ENCODE measurements around the gene ULBP2.
A peak's percentile ranks its signal among the peaks of the same experiment; 100 is the strongest.
"Not testable (repeated sequence)": the region's sequence is repeated elsewhere in the genome, so short reads cannot be mapped to it uniquely, and the experiment has no call there.

ULBP2 gene

GRCh38 chr6:149951626-149952025 is 9.8 kb downstream of the ULBP2 start:
- DNase-seq = no peak

DNA sequence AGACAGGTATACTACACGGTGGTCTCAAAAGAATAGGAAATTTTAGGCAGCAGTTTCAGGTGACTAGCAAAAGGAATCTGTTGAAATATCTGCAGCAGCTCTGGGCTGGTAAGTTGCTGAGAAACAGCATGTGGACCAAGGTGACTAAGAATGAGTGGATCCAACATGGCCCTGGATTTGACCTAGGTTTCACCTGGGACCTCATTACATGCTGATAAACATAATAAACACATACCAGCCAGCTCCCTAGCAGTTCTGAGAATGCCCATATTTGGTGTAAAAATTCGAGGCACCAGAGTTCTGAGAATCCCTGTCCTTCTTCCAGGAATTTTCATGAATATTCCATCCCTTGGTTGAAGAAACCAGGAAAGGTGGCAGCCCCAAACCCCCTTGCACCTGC is 11.6 kb downstream of the ULBP2 start:
- DNase-seq = not testable (repeated sequence)

- not testable (repeated sequence) for DNase-seq
These were observed 12.1 kb downstream of the ULBP2 start for GRCh38 chr6:149953934-149954327.

DNA sequence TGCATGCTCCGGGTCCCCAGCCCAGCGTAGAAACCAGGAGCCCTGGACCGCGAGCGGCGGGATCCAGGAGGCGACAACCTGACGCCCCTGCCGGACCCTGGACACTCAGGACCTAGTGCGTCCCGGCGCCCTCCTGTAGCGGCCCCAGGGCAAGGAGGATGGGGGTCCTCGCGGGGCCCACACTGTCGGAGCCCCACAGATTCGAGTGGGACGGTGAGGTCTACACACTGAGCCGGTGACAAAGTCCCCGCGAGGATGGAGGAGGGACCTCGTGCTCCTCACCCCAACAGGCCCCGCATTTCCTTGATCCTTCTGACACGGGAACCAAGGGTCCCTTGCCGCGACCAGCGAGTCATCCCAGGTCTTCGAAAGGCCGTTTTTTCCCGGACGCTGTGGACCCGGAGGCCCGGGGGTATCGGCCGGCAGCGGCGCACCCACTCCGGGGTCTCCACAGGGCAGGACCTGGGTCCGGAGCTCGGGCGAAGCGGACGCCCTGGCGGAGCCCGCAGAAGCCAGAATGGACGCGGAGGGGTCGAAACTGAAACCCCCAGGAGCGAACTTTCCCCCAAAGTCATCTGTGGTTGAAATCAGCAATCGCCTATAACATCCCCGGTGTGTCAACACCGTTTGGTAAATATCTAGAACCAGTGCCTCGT is 12.6 kb downstream of the ULBP2 start:
- DNase-seq = not testable (repeated sequence)

GRCh38 chr6:149954984-149955653 is 13.3 kb downstream of the ULBP2 start:
- DNase-seq = not testable (repeated sequence)

DNA sequence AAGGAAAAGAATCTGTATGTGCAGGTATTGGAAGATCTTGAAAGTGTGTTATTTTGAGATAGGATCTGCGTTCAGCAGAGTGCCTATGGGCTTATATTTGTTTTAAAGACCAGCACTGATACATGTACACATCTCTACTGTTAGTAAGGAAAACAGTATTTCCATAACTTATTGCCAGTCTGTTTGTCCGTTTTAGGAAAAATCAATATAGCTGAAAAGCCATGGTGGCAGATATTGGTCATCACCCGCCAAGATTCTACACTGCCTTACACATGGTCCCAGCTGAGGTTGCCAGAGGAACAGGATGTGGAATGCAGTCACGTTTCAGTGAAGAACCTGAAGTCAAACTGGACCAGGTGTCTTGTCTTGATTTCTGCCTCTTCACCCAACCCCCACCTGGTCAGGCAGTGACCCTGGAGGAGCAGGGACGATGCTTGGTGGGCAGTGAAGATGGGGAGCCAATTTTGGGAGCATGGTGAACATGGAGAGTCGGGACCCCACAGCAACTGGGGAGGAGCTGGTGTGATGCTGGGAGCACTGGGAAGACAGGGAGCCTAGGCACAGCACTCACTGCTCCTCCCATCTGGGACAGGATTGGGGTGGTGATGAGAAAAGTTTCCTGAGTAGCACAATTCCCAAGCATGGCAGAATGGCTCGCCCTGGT is 14.0 kb downstream of the ULBP2 start:
- not testable (repeated sequence) for DNase-seq

DNA sequence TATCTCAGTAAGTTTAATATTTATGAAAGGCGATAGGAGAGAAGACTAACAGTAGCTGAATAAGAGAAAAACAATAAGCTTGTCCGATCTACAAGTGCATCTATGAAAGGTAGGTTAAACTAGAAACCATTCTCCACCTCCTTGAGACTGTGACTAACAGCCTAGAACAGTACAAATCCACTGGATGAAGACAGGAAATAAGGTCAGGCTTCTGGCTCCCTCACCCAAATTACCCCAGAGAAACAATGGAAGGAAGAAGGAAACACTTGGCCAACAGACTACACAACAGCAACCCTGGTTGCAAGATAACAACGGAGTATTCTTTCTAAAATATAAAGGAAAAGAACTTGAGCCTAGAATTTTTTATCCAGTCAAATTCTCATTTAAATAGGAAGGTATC is 16.3 kb downstream of the ULBP2 start:
- DNase-seq = not testable (repeated sequence)

GRCh38 chr6:149959806-149960205 is 18.0 kb downstream of the ULBP2 start:
- DNase-seq = not testable (repeated sequence)

DNA sequence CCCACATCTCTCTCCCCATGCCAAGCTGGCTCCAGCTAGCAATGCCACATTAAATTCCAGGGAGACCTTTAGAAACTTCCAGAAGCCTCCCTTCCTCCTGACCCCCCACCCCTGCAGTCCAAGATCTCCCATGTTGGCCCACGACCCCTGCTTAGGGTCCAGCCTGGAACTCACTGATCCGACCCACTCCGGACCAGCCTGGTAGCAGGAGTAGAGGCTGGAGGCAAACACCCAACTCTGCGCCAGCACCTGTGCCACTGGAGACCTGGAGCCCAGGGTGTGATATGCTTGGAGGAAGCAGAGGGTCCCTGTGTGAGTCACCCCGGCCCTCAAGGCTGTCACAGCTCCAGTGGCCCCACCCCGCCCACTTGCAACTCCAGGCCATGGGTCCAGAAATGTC is 18.7 kb downstream of the ULBP2 start:
- DNase-seq = no peak

- no peak for DNase-seq
These were observed 20.1 kb downstream of the ULBP2 start for GRCh38 chr6:149961728-149962425.

- no peak for DNase-seq
These were observed 20.8 kb downstream of the ULBP2 start for GRCh38 chr6:149962461-149963211.

- DNase-seq = no peak
These were observed 21.3 kb downstream of the ULBP2 start for GRCh38 chr6:149963212-149963461.

DNA sequence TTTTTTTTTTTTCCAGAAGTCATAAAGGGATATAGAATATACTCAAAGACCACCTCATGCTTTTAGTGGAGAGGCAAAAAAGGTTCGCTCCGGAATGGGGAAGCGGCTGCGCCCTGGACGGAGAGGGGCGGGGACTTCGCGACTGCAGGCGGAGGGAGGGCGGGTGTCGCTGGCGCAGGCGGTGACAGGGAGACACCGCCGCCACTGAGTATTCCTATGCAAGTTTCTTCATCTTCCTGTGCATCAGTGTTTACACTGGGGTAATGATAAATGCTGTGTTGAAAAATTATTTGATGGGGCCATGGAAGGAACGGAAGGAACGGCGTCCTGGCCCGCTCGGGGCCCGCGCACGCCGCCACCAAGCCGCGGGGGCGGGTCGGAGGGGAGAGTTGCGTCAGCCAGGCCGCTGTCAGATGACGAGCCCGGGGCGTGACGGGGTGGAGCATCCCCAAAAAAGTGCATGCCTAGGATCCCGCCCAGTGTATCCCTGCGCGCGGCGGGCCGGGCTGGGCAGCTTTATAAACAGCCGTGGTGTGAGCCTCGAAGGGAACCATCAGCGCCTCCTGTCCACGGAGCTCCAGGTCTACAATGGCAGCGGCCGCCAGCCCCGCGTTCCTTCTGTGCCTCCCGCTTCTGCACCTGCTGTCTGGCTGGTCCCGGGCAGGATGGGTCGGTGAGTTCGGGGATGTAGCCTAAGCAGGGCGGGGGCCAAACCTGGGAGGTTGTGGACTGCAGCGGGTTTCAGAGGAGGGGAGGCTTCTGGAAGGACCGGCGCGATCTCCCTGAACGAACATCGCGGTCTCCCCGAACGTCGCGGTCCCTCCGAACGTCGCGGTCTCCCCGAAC is 21.9 kb downstream of the ULBP2 start, which contains the start of gene ULBP1:
Gene ULBP1, plus strand, starts transcription at position 482 of the 846 bp plus-strand sequence. Its CDS starts 107 bp downstream, at position 589.
- DNase-seq = peak; percentile 7

GRCh38 chr6:149964308-149965193 is 22.7 kb downstream of the ULBP2 start:
- DNase-seq = no peak

DNA sequence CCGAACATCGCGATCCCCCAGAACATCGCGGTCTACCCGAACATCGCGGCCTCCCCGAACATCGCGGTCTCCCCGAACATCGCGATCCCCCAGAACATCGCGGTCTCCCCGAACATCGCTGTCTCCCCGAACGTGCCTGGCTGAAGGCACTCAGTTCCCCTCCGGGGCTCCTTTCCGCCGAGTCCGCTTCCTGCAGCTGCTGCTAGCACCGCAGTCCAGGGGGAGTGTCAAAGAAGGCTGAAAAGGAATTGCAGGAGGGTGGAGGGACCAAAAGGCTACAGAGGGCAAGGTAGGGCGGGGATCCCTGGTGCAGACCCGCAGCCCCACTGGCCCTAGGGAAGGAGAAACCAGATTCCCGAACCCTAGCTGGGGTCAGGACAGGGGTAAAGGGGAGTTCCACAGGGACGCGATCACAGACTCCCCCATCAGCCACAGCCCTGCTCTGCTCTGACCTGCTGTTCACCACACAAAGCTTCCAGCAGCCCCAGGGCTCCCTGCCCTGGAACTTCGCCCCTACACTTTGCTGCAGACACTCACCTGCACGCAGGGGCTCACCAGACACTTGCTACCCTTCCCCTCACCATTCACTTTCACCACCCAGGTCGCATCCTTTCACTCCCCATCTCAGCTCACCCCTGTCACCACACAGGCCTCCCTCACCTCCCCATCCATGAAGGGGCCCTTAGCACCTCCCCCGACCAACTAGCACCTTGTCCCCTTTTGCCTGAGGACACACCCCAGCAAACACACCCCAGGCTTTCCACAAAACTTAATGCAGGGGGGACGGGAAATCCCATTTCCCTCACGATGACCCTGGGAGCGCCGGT is 23.6 kb downstream of the ULBP2 start:
- DNase-seq = no peak

DNA sequence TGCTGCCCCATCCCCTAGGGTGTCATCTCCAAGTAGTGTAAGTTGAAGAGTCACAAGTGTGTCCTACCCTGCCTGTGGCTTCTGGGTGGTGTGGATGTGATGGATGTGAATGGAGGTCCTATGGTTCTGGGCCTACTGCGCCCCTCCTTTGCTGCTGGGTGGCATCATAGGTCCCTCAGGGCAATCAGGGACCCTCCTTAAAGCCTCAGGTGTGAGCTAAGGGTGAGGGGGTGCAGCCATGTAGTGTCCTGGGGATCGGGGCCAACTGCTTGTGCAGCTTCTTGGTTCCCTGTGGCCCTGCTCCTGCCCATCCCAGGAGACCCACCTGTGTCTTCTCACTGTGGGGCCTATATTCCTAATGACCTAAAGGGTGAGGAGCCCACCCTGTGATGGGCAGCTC is 24.5 kb downstream of the ULBP2 start:
- not testable (repeated sequence) for DNase-seq

- DNase-seq = no peak
These were observed 25.8 kb downstream of the ULBP2 start for GRCh38 chr6:149967591-149967990.

- DNase-seq = not testable (repeated sequence)
These were observed 26.2 kb downstream of the ULBP2 start for GRCh38 chr6:149967999-149968398.

DNA sequence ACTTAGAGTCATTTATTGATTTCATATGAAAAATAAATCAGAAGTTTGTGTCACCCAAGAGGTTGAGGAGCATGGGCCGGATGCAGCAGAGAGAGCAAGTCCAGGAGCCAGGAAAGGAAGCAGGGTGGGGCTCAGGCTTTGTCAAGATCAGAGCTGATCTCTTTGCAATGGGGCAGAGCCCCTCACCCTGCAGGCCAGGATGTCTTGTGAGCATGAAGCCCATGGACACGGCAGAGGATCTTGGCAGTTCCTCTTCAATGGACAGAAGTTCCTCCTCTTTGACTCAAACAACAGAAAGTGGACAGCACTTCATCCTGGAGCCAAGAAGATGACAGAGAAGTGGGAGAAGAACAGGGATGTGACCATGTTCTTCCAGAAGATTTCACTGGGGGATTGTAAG is 27.1 kb downstream of the ULBP2 start:
- not testable (repeated sequence) for DNase-seq

DNA sequence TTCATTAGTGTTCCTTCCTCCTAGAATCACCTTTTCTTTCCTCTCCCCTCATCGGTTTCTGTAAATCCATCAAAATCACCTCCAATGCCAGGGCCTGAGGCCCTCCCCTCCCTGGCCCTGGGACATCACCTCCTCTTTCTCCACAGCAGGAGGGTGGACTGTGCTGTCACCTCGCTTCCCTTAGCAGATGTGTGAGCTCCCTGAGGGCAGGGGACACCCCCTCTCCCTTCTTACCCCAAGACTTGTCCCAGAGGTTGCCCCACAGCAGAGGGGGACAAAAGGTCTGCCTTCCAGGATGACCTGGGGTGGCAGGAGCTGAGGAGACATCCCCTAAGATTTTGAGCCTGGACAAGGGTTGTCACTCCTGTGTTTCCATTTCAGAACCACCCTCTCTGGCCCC is 27.8 kb downstream of the ULBP2 start:
- DNase-seq = no peak
